H54 (cell line): ENCODE data around the gene ZC3H13.

Experiments used
- DNase-seq: peaks from one replicate; pipeline ENCODE4 v3.0.0; 2011; ENCODE audit warnings: low spot score, mixed read lengths; ENCODE audit not compliant: insufficient read length
- FAIRE-seq: peaks from 3 replicates; lab custom pipeline; 2011; peaks lifted over from hg19 to GRCh38; lab: Jason Lieb, UNC
- POLR2A ChIP-seq: IDR thresholded peaks from 2 replicates; pipeline ENCODE4 v1.6.1; 2011; ENCODE audit warnings: low read depth, mild to moderate bottlenecking, low read length

Gene ZC3H13

DNA sequence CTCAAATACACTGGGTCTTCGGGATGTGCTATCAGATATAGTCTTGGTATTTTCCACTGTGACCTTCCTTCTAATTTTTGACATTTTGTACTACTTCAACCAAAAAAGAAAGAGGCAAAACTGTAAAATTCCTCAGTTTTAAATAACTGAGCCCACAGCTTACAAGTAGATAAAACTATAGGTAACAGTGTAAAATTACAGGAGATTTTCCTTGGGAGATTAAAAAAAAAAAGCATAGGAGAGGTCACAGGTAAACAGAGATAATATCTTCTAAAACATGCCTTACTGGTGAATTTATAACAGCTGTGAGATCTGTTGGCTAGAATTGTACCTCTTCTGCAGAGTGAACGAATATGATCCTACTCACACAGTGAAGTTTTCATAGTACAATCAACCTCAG lies 7.1 kb downstream of the ZC3H13 start:
- DNase-seq (no peak), FAIRE-seq (no peak)
- no peak for TF ChIP-seq POLR2A

DNA sequence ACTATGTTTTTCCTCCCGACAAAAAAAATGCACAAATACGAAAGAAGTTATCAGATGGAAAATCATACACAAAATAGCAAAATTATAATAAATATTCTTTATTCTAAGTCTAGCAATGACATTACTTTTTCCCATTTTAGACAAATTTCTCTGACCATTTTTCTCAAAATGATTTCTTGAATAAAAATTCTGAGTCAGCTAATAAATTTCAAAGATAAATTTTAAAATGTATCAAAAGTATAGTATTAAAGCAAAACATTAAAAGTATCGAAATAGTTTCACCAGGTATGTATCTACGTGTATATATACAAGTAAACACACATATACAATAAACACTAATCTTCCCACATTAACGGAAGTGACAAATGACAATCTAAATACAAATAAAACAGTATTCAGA lies 8.9 kb downstream of the ZC3H13 start:
- DNase-seq (no peak), FAIRE-seq (no peak)
- TF ChIP-seq POLR2A, result no peak

DNA sequence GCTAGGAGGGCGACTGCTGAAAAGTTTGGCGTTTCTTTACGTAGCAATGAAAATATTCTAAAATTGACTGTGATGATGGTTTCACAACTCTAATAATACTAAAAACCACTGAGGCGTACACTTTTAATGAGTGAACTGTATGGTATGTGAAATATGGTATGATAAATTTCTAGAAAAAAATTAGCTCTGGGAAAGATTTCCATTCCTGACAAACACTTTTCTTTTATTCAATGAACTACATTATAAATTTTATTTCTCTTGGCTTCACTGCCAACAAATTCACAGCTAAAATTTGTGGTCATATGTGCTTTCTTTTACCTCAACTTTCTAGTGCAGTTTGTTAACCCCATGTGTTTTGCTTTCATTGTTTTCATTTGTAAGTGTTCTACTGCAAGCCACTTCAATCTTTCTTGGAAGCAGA lies 11.1 kb downstream of the ZC3H13 start:
- no peak for TF ChIP-seq POLR2A
- DNase-seq, result no peak
- FAIRE-seq, result no peak

- TF ChIP-seq POLR2A, result no peak
- FAIRE-seq, result no peak
- no peak for DNase-seq
These were observed 11.8 kb downstream of the ZC3H13 start for GRCh38 chr13:46040763-46041162.

DNA sequence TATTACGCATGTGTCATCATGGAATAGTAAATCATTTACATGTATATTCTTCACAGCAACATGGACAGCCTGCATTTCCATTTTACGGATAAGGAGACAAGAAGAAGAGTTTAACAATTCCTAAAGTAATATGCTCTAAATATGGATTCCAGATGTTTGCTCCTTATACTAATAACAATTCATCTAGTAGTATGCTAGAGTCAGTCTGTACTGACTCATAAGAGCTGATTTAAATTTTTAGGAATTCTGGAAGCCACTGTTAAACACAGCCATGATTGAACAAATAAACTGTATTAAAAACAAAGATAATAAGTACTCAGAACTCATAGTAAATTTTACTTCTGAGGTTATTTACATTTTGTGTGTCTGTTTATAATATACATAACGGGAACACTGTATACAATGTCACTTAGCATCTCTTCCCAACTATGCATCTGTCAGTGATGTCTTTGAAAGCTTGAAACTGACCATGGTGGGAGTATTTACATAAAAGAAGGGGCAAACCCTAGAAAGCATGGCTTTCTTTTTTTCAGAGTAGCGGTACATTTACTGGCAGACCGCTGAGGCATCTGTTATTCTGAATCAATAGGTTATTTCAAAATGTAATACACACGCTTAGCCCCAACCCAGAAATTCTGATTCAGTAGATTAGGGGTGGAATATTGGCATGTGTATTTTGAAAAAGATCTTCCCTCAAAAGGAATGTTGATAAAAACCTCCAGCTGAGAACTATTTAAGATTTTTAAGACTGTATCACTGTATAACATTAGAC lies 12.9 kb downstream of the ZC3H13 start:
- DNase-seq (no peak), FAIRE-seq (no peak)
- no peak for TF ChIP-seq POLR2A

GRCh38 chr13:46038296-46038695 lies 14.2 kb downstream of the ZC3H13 start:
- FAIRE-seq (no peak), DNase-seq (no peak)
- TF ChIP-seq POLR2A, result no peak

DNA sequence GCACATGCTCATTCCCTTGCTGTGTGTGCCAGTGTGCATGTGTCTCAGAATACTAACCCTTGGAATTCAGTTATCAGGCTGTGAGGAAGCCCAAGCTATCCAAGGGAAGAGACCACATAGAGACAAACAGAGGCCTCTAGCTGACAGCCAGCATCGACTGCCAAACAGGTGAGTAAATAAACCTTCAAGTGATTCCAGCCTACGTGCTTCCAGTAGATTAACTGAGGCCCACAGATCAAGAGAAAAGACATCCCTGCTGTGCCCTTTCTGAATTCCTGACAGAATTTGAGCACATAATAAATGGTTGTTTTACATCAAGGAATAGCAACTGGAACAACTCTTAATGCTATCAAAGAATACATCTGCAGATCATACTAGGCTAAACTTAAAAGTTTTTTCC lies 17.5 kb downstream of the ZC3H13 start:
- FAIRE-seq, result no peak
- DNase-seq, result no peak
- no peak for TF ChIP-seq POLR2A

DNA sequence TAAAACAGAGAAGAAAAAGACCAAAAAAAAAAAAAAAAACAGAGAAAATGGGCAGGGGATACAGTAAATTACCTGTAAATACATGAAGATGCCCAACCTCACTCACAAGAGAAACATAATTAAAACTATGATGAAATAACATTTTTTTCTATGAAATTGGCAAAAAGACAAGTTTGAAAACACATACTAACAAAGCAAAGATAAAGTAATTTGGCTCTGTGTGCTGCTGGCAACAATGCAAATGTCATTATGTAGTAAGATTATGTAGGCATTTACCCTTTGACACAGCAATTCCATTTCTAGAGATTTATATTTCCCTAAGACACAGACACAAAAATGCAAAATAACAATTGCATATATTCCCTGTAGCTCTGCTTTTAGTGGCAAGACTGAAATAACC lies 20.2 kb downstream of the ZC3H13 start:
- DNase-seq, result no peak
- no peak for TF ChIP-seq POLR2A
- no peak for FAIRE-seq

GRCh38 chr13:46031581-46032263 lies 20.8 kb downstream of the ZC3H13 start:
- DNase-seq (no peak), FAIRE-seq (no peak)
- TF ChIP-seq POLR2A, result no peak

DNA sequence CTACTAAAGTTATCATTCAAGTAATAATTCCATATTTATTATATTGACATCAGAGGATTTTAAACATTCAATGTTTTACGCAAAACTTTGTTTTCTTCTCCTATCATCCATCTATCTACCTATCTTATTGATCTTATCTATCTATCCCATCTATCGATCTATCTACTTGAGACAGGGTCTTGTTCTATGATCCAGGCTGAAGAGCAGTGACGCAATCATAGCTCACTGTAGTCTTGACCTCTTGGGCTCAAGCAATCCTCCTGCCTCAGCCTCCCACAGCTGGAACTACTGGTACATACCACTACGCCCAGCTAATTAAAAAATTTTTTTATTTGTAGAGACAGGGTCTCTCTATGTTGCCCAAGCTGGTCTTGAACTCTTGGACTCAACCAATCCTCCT lies 27.4 kb downstream of the ZC3H13 start:
- FAIRE-seq (no peak), DNase-seq (no peak)
- no peak for TF ChIP-seq POLR2A

DNA sequence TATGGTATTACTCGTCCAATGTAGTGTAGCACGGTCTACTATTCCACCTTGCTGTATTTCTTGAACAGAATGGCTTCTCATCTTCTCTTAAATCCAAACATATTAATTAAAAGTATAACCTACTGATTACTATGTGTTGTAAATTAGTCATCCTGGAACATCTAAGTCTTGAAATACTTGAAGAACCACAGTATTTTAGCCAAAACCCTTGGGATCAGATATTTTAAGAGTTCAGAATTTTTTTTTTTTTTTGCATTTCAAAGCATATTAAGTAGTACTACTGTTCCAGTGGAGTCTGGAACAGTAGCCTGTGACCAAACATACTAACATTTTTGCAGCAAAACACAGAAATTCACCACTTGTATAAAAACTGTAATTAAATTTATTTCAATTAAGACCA lies 30.1 kb downstream of the ZC3H13 start:
- DNase-seq, result no peak
- FAIRE-seq, result no peak
- TF ChIP-seq POLR2A, result no peak

DNA sequence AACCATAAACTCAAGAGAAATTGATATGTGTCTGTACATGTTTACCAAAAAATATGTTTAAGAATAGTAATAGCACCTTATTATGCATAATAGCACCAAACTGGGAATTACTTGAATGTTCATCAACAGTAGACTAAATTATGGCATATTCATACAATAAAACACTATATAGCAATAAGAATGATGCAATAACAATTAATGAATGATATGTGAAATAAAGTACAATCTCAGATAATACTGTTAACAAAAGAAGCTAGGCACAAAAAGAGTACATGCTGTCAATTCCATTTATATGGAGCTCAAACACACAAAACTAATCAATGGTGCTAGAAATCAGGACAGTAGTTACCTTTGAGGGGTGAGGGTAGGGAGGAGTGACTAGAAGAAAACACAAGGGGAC lies 36.3 kb downstream of the ZC3H13 start:
- DNase-seq (no peak), FAIRE-seq (no peak)
- TF ChIP-seq POLR2A, result no peak

GRCh38 chr13:46015366-46015765 lies 37.2 kb downstream of the ZC3H13 start:
- DNase-seq (no peak), FAIRE-seq (no peak)
- TF ChIP-seq POLR2A, result no peak

GRCh38 chr13:46012404-46012803 lies 40.1 kb downstream of the ZC3H13 start:
- DNase-seq, result no peak
- no peak for TF ChIP-seq POLR2A
- FAIRE-seq, result no peak

DNA sequence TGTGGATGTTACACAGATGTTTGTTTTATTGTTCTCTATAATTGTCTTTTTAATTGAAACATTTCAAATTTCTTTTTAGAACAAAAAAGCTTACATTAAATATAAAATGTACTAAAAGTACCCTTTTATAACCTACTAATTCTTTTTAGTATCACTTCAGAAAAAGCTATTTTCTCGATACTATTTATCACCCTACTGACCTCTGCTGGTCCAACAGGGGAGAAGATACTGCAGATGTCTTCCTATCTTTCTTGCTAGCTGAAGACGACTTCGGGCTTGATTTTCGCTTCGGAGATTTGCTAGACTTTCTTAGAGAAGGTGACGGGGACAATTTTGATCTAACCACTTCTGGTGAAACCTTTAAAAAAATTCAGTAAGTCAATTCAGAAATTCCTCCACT lies 42.4 kb downstream of the ZC3H13 start:
- no peak for TF ChIP-seq POLR2A
- FAIRE-seq, result no peak
- DNase-seq, result no peak

GRCh38 chr13:46008631-46009030 lies 43.9 kb downstream of the ZC3H13 start:
- TF ChIP-seq POLR2A, result no peak
- FAIRE-seq (no peak), DNase-seq (no peak)
